ENCODE data around the gene HK3. TPM values are rescaled to one million over a fixed set of nuclear protein-coding genes. Genes with fewer than 3 reads are reported as not detected.

HK3 gene
- total and polyA plus RNA-seq, 9 of the 15 experiments (the other 6 are each of a cell fraction or from before 2014, with no cell fraction given), result 0.16 TPM; not detected in 8

DNA sequence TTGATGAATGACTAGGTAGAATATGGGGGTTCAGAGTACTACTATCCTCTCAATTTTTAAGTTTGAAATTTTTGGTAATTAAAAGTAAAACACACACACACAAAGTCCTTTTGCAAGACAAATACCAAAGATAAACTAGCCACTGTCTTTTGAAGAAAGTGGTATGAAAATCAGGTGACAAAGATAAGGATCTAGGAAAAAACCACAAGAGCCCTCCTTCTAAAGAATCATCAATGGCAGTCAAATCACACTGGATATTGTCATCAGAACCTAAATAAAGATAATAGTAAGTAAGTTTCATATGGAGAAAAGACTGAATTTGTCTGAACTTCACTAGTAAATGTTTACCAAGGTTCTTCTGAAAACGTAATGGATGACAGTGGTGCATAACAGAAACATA lies 30.5 kb upstream of the HK3 start:
- in situ Hi-C loops (cut with MboI), result no loop called here
- Histone ChIP-seq H3K27me3 (ENCODE audit: control insufficient read depth in 2 of 2, insufficient read depth in 2 of 2, low read length in 2 of 2) (no peaks in the 10 kb centered on the region), H3K9me1 (ENCODE audit: control insufficient read depth, insufficient read depth, low read length) (no peaks in the 10 kb centered on the region), H3K79me2 (ENCODE audit: control insufficient read depth, insufficient read depth, low read length) (peaks cover 2% of the 10 kb centered on the region; the same call in 1 of the 3 replicates), H3K4me3 (no peak overlapping the region), H3K27ac (ENCODE audit: extremely low read depth, low read depth, low read length) (no peak overlapping the region), H3K4me2 (ENCODE audit: insufficient read depth, low read length) (no peak overlapping the region), H3K9me3 (replicated peaks; ENCODE audit: control insufficient read depth, insufficient read depth, low read depth, low read length) (no peaks in the 10 kb centered on the region), H2AFZ (ENCODE audit: low read depth, low read length) (no peak overlapping the region), H4K20me1 (replicated peaks; ENCODE audit: control insufficient read depth, insufficient read depth, low read length) (no peaks in the 10 kb centered on the region; the same call in 1 of the 2 replicates), H3K9ac (ENCODE audit: insufficient read depth in 1 of 2, low read depth in 2 of 2, low read length in 2 of 2) (no peak overlapping the region), H3K4me1 (replicated peaks in 1 of 2; ENCODE audit: control insufficient read depth in 2 of 2, insufficient read depth in 2 of 2, low read length in 2 of 2) (no peaks in the 10 kb centered on the region), H3K36me3 (ENCODE audit: control insufficient read depth, insufficient read depth, low read length) (peaks cover 57% of the 10 kb centered on the region)
- TF ChIP-seq FUS (optimal IDR thresholded peaks at IDR 0.05; ENCODE audit: low read depth, low read length), result no peak
- TF ChIP-seq ARHGAP35 (IDR thresholded peaks at IDR 0.05; ENCODE audit: partially characterized antibody), result no peak
- TF ChIP-seq, protein P1, sequence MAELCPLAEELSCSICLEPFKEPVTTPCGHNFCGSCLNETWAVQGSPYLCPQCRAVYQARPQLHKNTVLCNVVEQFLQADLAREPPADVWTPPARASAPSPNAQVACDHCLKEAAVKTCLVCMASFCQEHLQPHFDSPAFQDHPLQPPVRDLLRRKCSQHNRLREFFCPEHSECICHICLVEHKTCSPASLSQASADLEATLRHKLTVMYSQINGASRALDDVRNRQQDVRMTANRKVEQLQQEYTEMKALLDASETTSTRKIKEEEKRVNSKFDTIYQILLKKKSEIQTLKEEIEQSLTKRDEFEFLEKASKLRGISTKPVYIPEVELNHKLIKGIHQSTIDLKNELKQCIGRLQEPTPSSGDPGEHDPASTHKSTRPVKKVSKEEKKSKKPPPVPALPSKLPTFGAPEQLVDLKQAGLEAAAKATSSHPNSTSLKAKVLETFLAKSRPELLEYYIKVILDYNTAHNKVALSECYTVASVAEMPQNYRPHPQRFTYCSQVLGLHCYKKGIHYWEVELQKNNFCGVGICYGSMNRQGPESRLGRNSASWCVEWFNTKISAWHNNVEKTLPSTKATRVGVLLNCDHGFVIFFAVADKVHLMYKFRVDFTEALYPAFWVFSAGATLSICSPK (IDR thresholded peaks at IDR 0.05; ENCODE audit: borderline replicate concordance), result no peak
- TF ChIP-seq PREB (CRISPR knock-in tag; IDR thresholded peaks at IDR 0.05), result no peak
- TF ChIP-seq ZC3H4 (CRISPR knock-in tag; IDR thresholded peaks at IDR 0.05; ENCODE audit: borderline replicate concordance), result no peak
- TF ChIP-seq SAFB (IDR thresholded peaks at IDR 0.05; ENCODE audit: borderline replicate concordance, low read depth, low read length), result no peak
- TF ChIP-seq ZNF347 (CRISPR knock-in tag; IDR thresholded peaks at IDR 0.05; ENCODE audit: low read depth), result no peak
- TF ChIP-seq SETDB1 (IDR thresholded peaks at IDR 0.05; ENCODE audit: low read length), result no peak
- TF ChIP-seq E2F4 (CRISPR knock-in tag; IDR thresholded peaks at IDR 0.05; ENCODE audit: low read depth), result no peak
- TF ChIP-seq SRSF9 (IDR thresholded peaks at IDR 0.05; ENCODE audit: borderline replicate concordance, low read depth, low read length), result no peak
- no peak for TF ChIP-seq TAF1 (IDR thresholded peaks at IDR 0.05; ENCODE audit: control insufficient read depth, extremely low read depth, insufficient read depth, low read length, severe bottlenecking)
- TF ChIP-seq NFYB (IDR thresholded peaks at IDR 0.05; ENCODE audit: extremely low read depth, insufficient read length), result no peak
- no peak for TF ChIP-seq MAX (CRISPR knock-in tag; IDR thresholded peaks at IDR 0.05)
- no peak for TF ChIP-seq CBX1 (IDR thresholded peaks at IDR 0.05; ENCODE audit: low read depth)
- TF ChIP-seq, protein P2, sequence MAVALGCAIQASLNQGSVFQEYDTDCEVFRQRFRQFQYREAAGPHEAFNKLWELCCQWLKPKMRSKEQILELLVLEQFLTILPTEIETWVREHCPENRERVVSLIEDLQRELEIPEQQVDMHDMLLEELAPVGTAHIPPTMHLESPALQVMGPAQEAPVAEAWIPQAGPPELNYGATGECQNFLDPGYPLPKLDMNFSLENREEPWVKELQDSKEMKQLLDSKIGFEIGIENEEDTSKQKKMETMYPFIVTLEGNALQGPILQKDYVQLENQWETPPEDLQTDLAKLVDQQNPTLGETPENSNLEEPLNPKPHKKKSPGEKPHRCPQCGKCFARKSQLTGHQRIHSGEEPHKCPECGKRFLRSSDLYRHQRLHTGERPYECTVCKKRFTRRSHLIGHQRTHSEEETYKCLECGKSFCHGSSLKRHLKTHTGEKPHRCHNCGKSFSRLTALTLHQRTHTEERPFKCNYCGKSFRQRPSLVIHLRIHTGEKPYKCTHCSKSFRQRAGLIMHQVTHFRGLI (CRISPR knock-in tag; IDR thresholded peaks at IDR 0.05), result no peak
- no peak for TF ChIP-seq CSDE1 (IDR thresholded peaks at IDR 0.05)
- no peak for TF ChIP-seq MXI1 (IDR thresholded peaks at IDR 0.05; ENCODE audit: low read depth, low read length)
- TF ChIP-seq ZNF699 (CRISPR knock-in tag; IDR thresholded peaks at IDR 0.05; ENCODE audit: insufficient replicate concordance), result no peak
- no TSS peak for BruUV-seq (replicated peaks)
- FAIRE-seq, result no peak
- ChIA-PET CTCF (ENCODE audit: low intra/inter-chr PET ratio) (no interaction called here), POLR2A (no interaction called here)
- intact Hi-C loops (cut with micrococcal nuclease), result no loop called here
- no peak for ATAC-seq
- DNase-seq (ENCODE audit: extremely low read depth in 1 of 4, low spot score in 3 of 4), result no peak
- WGBS (ENCODE audit: insufficient coverage, low coverage, missing lambda C conversion rate), result 80% methylated on average over 1 of the region's 1 CpG

Data from K562 (cell line).